GM10266 (cell line): ENCODE results near the gene KIRREL3.

Source experiments
- DNase-seq: peaks from one replicate; pipeline ENCODE4 v3.0.0; 2012; ENCODE audit errors: extremely low spot score
- CTCF ChIP-seq: IDR thresholded peaks from 2 replicates; pipeline ENCODE4 v1.5.1; 2012; ENCODE audit warnings: mild to moderate bottlenecking, low read depth; ENCODE audit not compliant: control insufficient read depth, insufficient read depth; ENCODE audit errors: missing control alignments

The KIRREL3 gene

GRCh38 chr11:126496576-126497337 is 503.8 kb downstream of the KIRREL3 start:
- TF ChIP-seq CTCF = no peak
- DNase-seq = no peak

GRCh38 chr11:126495281-126496220 is 505.0 kb downstream of the KIRREL3 start:
- DNase-seq = no peak
- no peak for TF ChIP-seq CTCF

GRCh38 chr11:126494831-126495230 is 505.7 kb downstream of the KIRREL3 start:
- TF ChIP-seq CTCF = no peak
- DNase-seq = no peak

GRCh38 chr11:126492331-126493082 is 508.1 kb downstream of the KIRREL3 start:
- DNase-seq = no peak

GRCh38 chr11:126491092-126491491 is 509.5 kb downstream of the KIRREL3 start:
- DNase-seq = no peak
- TF ChIP-seq CTCF = no peak

More at GRCh38 chr11:126492331-126493082, 508.1 kb downstream of the KIRREL3 start:
- TF ChIP-seq CTCF = no peak

GRCh38 chr11:126489836-126490660 is 510.5 kb downstream of the KIRREL3 start:
- TF ChIP-seq CTCF = no peak
- DNase-seq = no peak
